LNCAP (cell line): Measurements from ENCODE around the gene LTC4S.

ENCODE experiments used
- TF ChIP-seq, protein P1 (sequence below): fragments of 450-650 bp; IDR thresholded peaks from 2 replicates; pipeline ENCODE4 v1.5.1; 2017; ENCODE audit warnings: mild to moderate bottlenecking

LTC4S gene

DNA sequence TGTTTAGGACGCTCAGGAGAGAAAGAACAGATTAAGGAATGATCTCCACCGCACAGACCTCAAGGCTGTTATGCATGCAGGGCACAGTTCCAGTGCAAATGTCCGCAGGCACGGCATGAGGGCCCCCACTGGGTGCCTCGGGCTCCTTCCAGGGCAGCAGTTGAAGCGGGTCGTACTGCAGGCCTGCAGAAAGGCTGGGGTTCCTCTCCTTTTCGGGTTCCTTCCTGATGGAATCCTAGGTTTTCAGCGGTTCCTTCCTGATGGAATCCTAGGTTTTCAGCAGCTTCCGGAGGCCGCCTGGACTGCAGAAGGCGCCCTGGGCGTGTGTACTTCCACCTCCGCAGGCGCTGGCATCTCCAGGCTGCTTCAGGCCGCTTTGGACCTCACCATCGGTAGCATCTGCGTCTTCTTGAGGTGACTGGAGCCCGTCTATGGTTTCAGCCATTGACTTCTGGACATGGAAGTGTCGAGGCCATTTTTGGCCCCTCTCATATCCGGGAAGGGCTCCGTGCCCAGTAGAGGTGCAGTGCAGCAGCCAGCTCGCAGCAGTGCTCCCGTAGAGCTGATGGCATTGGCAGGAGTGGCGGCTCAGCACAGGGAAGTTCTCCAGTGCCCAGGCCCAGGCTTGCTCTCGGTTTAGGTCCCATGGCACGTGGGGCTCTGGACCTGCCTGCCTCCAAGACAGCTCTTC lies 18.5 kb downstream of the LTC4S start:
- TF ChIP-seq, protein P1, sequence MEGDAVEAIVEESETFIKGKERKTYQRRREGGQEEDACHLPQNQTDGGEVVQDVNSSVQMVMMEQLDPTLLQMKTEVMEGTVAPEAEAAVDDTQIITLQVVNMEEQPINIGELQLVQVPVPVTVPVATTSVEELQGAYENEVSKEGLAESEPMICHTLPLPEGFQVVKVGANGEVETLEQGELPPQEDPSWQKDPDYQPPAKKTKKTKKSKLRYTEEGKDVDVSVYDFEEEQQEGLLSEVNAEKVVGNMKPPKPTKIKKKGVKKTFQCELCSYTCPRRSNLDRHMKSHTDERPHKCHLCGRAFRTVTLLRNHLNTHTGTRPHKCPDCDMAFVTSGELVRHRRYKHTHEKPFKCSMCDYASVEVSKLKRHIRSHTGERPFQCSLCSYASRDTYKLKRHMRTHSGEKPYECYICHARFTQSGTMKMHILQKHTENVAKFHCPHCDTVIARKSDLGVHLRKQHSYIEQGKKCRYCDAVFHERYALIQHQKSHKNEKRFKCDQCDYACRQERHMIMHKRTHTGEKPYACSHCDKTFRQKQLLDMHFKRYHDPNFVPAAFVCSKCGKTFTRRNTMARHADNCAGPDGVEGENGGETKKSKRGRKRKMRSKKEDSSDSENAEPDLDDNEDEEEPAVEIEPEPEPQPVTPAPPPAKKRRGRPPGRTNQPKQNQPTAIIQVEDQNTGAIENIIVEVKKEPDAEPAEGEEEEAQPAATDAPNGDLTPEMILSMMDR: no peak

DNA sequence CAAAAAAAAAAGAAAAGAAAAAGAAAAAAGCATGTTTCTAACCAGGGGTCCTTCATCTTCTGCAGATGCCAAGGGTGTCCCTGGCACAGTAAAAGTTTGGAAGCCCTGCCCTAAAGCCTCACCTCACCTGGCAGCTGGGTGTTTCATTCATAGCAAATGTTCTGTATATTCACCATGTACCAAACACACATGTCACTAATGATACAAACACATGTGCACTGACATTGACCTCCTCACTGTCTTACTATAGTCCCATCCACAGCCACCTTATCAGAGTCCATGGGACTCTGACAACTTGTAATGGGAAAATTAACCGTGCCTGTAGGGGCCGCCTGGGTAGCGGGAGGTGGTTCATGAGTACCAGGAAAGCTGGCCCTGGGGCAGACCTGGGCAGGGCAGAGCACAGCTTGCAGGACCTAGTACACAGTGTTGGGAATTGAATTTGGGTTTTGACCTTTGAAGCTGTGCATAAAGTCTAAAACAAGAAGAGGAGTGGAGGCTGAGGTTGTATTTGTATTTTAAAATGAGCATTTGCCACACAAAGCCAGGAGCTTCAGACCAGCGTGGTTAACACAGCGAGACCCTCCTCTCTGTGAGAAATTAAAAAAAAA lies 19.3 kb downstream of the LTC4S start:
- TF ChIP-seq, protein P1: no peak

DNA sequence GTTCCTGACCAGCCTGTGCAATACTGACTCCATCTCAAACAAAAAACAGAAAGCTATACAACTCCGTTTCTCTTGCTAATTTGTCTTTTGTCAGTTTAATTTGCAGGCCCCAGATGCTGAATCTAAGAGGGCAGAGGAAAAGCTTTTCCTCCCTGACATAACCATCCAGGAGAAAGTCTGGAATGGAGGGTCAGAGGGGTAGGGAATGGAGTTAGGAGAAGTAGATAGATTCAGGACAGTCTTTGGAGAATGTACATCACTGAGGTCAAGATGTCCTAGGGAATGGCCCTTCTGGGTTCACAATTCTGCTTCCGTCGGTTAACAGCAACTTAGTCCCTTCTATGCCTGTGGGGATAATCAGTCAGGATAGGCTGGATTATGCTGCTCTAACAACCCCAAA lies 20.3 kb downstream of the LTC4S start:
- TF ChIP-seq, protein P1: no peak

DNA sequence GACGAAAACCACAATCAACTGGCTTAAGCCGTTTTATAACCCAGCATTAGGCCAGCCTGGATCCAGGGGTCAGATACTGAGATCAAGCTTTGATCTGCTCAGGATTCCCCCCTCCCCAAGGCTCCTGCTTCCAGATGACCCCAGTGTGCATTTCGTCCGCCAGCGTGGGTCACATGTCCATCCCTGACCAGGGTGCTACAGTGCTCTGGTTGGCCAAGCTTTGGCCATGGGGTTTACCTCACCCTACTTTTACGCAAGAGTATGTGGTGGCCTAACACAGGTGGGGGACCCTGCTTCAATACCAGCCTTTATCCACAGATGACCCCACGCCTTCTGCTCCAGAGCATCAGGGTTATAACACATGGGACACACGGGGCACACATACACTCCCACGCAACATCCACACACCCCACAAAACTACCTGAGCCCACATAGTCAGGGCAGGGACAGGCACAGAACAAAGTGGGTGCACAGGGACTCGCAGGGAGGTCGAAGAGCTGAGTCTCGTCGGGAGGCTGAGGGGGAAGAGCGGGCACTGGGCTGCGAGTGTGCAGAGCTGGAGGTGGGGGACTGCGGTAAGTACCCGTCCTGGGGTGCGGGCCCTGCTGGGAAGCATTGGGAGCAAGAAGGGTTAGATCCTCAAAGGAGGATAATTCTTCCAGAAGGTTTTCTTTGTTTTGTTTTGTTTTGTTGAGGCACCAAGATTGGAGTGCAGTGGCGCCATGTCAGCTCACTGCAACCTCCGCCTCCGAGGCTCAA lies 21.9 kb downstream of the LTC4S start:
- TF ChIP-seq, protein P1: no peak

DNA sequence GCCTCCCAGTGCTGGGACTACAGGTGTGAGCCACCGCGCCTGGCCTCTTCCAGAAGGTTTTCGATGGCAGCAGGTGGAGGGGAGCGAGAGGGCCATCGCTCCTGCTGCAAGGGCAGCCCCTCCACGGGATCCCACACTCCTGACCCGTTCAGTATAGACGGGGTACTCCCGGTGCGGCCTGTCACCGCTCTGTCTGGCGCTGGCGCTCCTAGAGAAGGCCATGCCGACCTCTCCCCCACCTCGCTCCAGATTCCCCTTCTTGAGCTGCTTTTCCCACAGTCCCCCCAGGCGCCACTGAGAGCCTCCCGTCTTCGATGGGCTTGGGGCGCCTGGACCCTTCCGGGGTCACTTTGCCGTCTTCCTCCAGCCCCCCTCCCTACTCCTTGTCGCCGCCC lies 22.6 kb downstream of the LTC4S start:
- TF ChIP-seq, protein P1: no peak

DNA sequence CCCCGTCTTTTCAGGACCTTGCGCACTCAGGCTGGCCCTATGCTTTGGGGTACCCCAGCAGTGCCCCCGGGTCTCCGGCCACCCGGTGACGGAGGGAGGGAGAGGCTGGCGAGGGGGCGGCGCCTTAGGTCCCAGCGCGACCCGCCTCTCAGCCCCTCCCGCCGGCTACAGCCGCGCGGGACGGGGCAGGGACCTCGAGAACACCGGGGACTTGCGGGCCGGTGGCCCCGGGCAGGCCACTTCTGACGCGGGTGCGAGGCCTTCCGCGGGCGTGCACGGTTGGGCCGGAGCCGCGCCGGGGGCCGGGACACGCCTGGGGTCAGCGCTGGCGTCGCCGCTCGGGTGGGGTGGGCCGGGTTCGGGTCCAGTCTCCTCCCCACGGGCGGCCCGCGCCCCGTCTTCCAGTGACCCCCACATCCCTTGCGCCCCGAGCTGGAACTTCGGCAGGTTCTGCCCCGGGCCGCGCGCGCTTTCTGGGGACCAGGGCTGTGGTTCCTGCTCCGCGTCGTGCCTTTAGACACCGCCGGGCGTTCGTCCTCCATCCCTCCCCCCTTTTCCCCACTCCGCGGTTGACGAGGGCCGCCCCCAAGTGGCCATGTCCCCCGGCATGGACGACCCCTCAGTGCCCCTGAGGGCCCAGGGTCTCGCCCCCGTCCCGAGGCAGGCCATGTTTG lies 23.1 kb downstream of the LTC4S start:
- TF ChIP-seq, protein P1: no peak

DNA sequence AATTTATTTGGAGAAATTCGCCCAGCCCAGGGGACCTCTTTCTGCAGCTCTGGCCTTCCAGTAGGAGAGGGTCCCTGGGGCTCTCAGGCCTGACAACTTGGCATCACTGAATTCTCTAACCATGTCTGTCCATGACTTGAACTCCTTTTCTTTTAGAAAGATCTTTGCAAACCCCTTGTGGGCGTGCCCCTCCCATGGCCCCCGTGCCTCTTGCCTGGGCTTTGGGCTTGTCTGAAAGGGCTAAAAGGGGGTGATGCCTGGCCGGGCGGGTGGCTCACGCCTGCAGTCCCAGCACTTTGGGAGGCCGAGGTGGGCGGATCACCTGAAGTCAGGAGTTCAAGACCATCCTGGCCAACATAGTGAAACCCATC lies 23.7 kb downstream of the LTC4S start:
- TF ChIP-seq, protein P1: no peak
